HepG2 (cell line): ENCODE results near the gene MFSD6. TPM values are rescaled to one million over a fixed set of nuclear protein-coding genes. Genes with fewer than 3 reads are reported as not detected.

Source experiments
- ATF5 ChIP-seq: sonication (generic); formaldehyde crosslinking; IDR thresholded peaks from 2 replicates; pipeline ENCODE4 v1.4.0; 2020; ENCODE audit warnings: mild to moderate bottlenecking, low read depth, missing genetic modification reagents
- CSRNP2 ChIP-seq: sonication (generic); formaldehyde crosslinking; conservative IDR thresholded peaks from 2 replicates; pipeline ENCODE4 v1.8.0; 2022; ENCODE audit warnings: low read depth, missing genetic modification reagents
- CTCF ChIP-seq: sonication (generic); formaldehyde crosslinking; IDR thresholded peaks from 2 replicates; pipeline ENCODE4 v1.5.0; 2020; ENCODE audit warnings: mild to moderate bottlenecking, missing genetic modification reagents, moderate library complexity
- DNMT1 ChIP-seq: sonication (generic); formaldehyde crosslinking; IDR thresholded peaks from 2 replicates; pipeline ENCODE4 v1.5.1; 2020; ENCODE audit warnings: mild to moderate bottlenecking, missing genetic modification reagents
- ELK4 ChIP-seq: sonication (generic); formaldehyde crosslinking; IDR thresholded peaks from 2 replicates; pipeline ENCODE4 v1.9.0; 2021; ENCODE audit warnings: missing genetic modification reagents, borderline replicate concordance
- GLI4 ChIP-seq: sonication (generic); formaldehyde crosslinking; IDR thresholded peaks from 2 replicates; pipeline ENCODE4 v1.5.1; 2020; ENCODE audit warnings: missing genetic modification reagents, mild to moderate bottlenecking, moderate library complexity, borderline replicate concordance
- HBP1 ChIP-seq: IDR thresholded peaks from 2 replicates; pipeline ENCODE4 v1.6.1; 2016; ENCODE audit warnings: low read depth, control low read depth
- HNF1B ChIP-seq: sonication (generic); formaldehyde crosslinking; IDR thresholded peaks from 2 replicates; pipeline ENCODE4 v1.5.1; 2020; ENCODE audit warnings: mild to moderate bottlenecking, moderate library complexity, missing genetic modification reagents
- HOXA9 ChIP-seq: sonication (generic); formaldehyde crosslinking; IDR thresholded peaks from 2 replicates; pipeline ENCODE4 v1.8.1; 2022; ENCODE audit warnings: missing genetic modification reagents, mild to moderate bottlenecking, moderate library complexity, borderline replicate concordance
- KLF6 ChIP-seq: IDR thresholded peaks from 2 replicates; pipeline ENCODE4 v1.8.0; 2016; ENCODE audit warnings: missing biosample characterization, missing genetic modification reagents
- NFKB2 ChIP-seq: sonication (generic); formaldehyde crosslinking; IDR thresholded peaks from 2 replicates; pipeline ENCODE4 v1.4.0; 2020; ENCODE audit warnings: missing genetic modification reagents, borderline replicate concordance
- PHF21A ChIP-seq: sonication (generic); formaldehyde crosslinking; IDR thresholded peaks from 2 replicates; pipeline ENCODE4 v1.5.0; 2020; ENCODE audit warnings: mild to moderate bottlenecking, missing genetic modification reagents
- SCMH1 ChIP-seq: sonication (generic); formaldehyde crosslinking; IDR thresholded peaks from 2 replicates; pipeline ENCODE4 v1.9.0; 2021; ENCODE audit warnings: missing genetic modification reagents, mild to moderate bottlenecking, borderline replicate concordance
- TGIF2 ChIP-seq: IDR thresholded peaks from 2 replicates; pipeline ENCODE4 v1.6.1; 2016; ENCODE audit warnings: control low read depth, missing compliant biosample characterization
- ZMAT3 ChIP-seq: sonication (generic); formaldehyde crosslinking; conservative IDR thresholded peaks from 2 replicates; pipeline ENCODE4 v1.7.0; 2021; ENCODE audit warnings: missing genetic modification reagents
- ZNF138 ChIP-seq: sonication (generic); formaldehyde crosslinking; IDR thresholded peaks from 2 replicates; pipeline ENCODE4 v1.5.0; 2020; ENCODE audit warnings: mild to moderate bottlenecking, low read depth, missing genetic modification reagents
- ZNF282 ChIP-seq: fragments of 450-650 bp; IDR thresholded peaks from 2 replicates; pipeline ENCODE4 v1.6.1; 2018; ENCODE audit not compliant: partially characterized antibody
- ZNF317 ChIP-seq: sonication (generic); formaldehyde crosslinking; IDR thresholded peaks from 2 replicates; pipeline ENCODE4 v1.5.0; 2020; ENCODE audit warnings: mild to moderate bottlenecking, missing genetic modification reagents
- ZNF44 ChIP-seq: sonication (generic); formaldehyde crosslinking; IDR thresholded peaks from 2 replicates; pipeline ENCODE4 v1.5.1; 2020; ENCODE audit warnings: mild to moderate bottlenecking, missing genetic modification reagents
- ZSCAN12 ChIP-seq: sonication (generic); formaldehyde crosslinking; IDR thresholded peaks from 2 replicates; pipeline ENCODE4 v1.9.0; 2021; ENCODE audit warnings: mild to moderate bottlenecking, missing genetic modification reagents
- ZSCAN29 ChIP-seq: sonication (generic); formaldehyde crosslinking; conservative IDR thresholded peaks from 2 replicates; pipeline ENCODE4 v1.4.0; 2020; ENCODE audit warnings: mild to moderate bottlenecking, missing genetic modification reagents
- polyA plus RNA-seq, 8 experiments: library from polyadenylated mRNA; depleted of rRNA in 3 of 8; stranded (reverse) in 7 of 8; unstranded in 1 of 8; fragments of >200 nt; fragmentation: Illumina TruSeq in 4 of 8; extraction: Trizol in 4 of 8; gene quantifications; 2 replicates each; pipeline versions ENCODE4 v1.2.1 to v1.2.3, GENCODE V29; 2011 to 2016; ENCODE audit warnings: low read depth in 4 of 8, missing spikeins in 1 of 8, mixed read lengths in 1 of 8; ENCODE audit not compliant: insufficient read depth in 1 of 8
- total RNA-seq, 5 experiments: library from RNA; depleted of rRNA; stranded (reverse); fragments of >200 nt; fragmentation: Illumina TruSeq; extraction: Trizol; gene quantifications; 2 replicates each; pipeline ENCODE4 v1.2.3, GENCODE V29; 2016; ENCODE audit warnings: low read depth in 1 of 5

MFSD6 gene
- total and polyA plus RNA-seq, 2 of the 13 experiments (the other 11 are each of a cell fraction or from before 2014, with no cell fraction given), result 0.92 to 1.4 TPM

- TF ChIP-seq CTCF (CRISPR knock-in tag) (no peak), ZMAT3 (CRISPR knock-in tag) (no peak), DNMT1 (CRISPR knock-in tag) (no peak), TGIF2 (peak; percentile 74; the same call in 1 of the 2 replicates), CSRNP2 (CRISPR knock-in tag) (no peak), NFKB2 (CRISPR knock-in tag) (no peak), HOXA9 (CRISPR knock-in tag) (no peak), SCMH1 (no peak), KLF6 (CRISPR knock-in tag) (no peak), ZSCAN12 (CRISPR knock-in tag) (no peak), ATF5 (0 out of 2 replicates have a peak, but pooled peaks have one; percentile 21), ZNF138 (CRISPR knock-in tag) (no peak), GLI4 (CRISPR knock-in tag) (no peak), HNF1B (peak; percentile 84), ZNF317 (CRISPR knock-in tag) (no peak; the same call in none of the 2 replicates), ELK4 (CRISPR knock-in tag) (no peak), ZSCAN29 (no peak), ZNF282 (no peak), ZNF44 (CRISPR knock-in tag) (no peak), HBP1 (CRISPR knock-in tag) (no peak), PHF21A (CRISPR knock-in tag) (no peak; the same call in 1 of the 2 replicates)
Measured at GRCh38 chr2:190533968-190534309, 125.8 kb downstream of the MFSD6 start (continued).
